ENCODE results near the gene PPCS. TPM values are rescaled to one million over a fixed set of nuclear protein-coding genes. Genes with fewer than 3 reads are reported as not detected.
"Not testable (repeated sequence)": the region's sequence is repeated elsewhere in the genome, so short reads cannot be mapped to it uniquely, and the experiment has no call there.

The PPCS gene

DNA sequence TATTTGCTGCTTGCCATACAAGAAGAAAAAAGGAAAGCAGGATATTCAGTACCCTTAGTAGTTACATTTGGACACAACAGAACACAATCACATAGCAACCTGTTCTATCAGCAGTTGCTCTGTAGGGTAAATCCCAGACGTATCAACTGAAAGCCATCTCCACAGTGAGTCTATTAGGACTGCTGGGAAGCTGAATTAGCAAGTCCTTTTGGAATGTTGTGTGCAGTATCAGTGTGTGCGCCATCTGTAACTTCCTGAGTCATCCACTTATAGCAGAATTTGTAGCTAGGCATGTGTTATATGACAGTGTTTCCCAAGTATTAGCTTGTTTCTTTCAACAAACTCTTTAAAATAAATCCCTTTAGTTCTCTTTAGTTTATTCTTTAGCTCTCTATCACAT lies 28.0 kb downstream of the PPCS start:
- Histone ChIP-seq H3K9me3 (replicated peaks; ENCODE audit: low read length) (no peaks in the 10 kb centered on the region), H3K27me3 (ENCODE audit: control insufficient read depth, insufficient read depth, low read length) (no peaks in the 10 kb centered on the region), H3K4me3 (ENCODE audit: low read length) (no peak overlapping the region), H3K36me3 (ENCODE audit: insufficient read depth, low read length) (no peaks in the 10 kb centered on the region), H3K9ac (ENCODE audit: low read depth, low read length) (no peak overlapping the region), H3K4me1 (ENCODE audit: control insufficient read depth, insufficient read depth, low read length) (no peaks in the 10 kb centered on the region), H3K4me2 (ENCODE audit: low read length) (no peak overlapping the region)

DNA sequence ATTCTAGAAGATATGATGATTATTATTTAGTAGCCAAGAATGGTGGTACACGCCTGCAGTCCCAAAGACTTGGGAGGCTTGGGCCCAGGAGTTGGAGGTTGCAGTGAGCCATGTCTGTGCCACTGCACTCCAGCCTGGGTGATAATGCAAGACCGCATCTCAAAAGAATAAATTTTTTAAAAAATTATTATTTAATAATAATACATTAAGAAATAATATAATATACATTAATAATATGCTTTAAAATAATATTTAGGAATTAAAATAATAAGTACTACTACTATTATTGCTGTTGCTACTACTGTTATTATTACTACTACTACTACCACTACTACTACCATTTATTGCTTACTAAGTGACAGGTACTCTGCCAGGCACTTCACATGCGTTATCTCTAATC lies 33.9 kb downstream of the PPCS start:
- Histone ChIP-seq H3K9ac (ENCODE audit: low read depth, low read length) (no peak overlapping the region), H3K4me1 (ENCODE audit: control insufficient read depth, insufficient read depth, low read length) (no peaks in the 10 kb centered on the region), H3K27me3 (ENCODE audit: control insufficient read depth, insufficient read depth, low read length) (no peaks in the 10 kb centered on the region), H3K4me3 (ENCODE audit: low read length) (no peak overlapping the region), H3K36me3 (ENCODE audit: insufficient read depth, low read length) (no peaks in the 10 kb centered on the region), H3K4me2 (ENCODE audit: low read length) (no peak overlapping the region), H3K9me3 (replicated peaks; ENCODE audit: low read length) (peaks cover 2% of the 10 kb centered on the region)

DNA sequence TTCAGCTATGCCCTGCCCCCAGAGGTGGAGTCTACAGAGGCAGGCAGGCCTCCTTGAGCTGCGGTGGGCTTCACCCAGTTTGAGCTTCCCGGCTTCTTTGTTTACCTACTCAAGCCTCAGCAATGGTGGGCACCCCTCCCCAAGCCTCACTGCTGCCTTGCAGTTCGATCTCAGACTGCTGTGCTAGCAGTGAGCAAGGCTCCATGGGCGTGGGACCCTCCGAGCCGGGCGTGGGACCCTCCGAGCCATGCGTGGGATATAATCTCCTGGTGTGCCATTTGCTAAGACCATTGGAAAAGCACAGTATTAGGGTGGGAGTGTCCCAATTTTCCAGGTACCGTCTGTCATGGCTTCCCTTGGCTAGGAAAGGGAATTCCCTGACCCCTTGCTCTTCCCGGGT lies 45.7 kb downstream of the PPCS start:
- H3K9ac ChIP-seq (ENCODE audit: low read depth, low read length); H3K4me3 ChIP-seq (ENCODE audit: low read length); H3K4me2 ChIP-seq (ENCODE audit: low read length); H3K4me1 ChIP-seq (ENCODE audit: control insufficient read depth, insufficient read depth, low read length); H3K9me3 ChIP-seq (replicated peaks; ENCODE audit: low read length); H3K27me3 ChIP-seq (ENCODE audit: control insufficient read depth, insufficient read depth, low read length); H3K36me3 ChIP-seq (ENCODE audit: insufficient read depth, low read length): not testable (repeated sequence)

DNA sequence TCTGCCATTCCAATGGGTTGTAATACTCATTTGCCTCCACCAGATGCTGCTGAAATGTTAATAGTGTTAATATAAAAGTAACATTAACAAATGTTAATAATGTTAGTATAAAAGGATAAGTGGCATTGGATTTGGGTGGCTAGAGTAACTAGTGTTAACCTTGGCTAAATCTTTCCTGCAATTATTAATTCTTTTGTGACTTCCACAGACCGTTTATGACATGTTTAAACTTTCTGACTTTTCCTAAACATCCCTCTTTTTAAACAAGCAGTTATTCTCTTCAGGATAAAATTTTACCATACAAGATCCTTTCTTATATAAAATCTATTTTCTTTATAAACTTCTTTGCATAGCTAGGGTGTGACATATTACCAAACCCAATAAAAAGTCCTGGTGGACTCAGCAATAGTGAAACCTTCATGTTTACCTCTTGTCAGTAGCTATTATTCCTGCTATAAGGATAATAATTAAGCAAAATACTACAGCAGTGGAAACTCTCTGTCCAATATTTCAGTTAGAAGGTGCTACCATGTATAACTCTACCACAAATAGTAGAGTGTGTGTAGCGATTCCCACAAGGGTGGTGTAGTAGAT lies 48.3 kb downstream of the PPCS start:
- H3K4me2 ChIP-seq (ENCODE audit: low read length), result no peak overlapping the region
- H3K4me1 ChIP-seq (ENCODE audit: control insufficient read depth, insufficient read depth, low read length), result no peaks in the 10 kb centered on the region
- no peaks in the 10 kb centered on the region for H3K9me3 ChIP-seq (replicated peaks; ENCODE audit: low read length)
- no peaks in the 10 kb centered on the region for H3K27me3 ChIP-seq (ENCODE audit: control insufficient read depth, insufficient read depth, low read length)
- no peaks in the 10 kb centered on the region for H3K36me3 ChIP-seq (ENCODE audit: insufficient read depth, low read length)
- no peak overlapping the region for H3K9ac ChIP-seq (ENCODE audit: low read depth, low read length)
- no peak overlapping the region for H3K4me3 ChIP-seq (ENCODE audit: low read length)

DNA sequence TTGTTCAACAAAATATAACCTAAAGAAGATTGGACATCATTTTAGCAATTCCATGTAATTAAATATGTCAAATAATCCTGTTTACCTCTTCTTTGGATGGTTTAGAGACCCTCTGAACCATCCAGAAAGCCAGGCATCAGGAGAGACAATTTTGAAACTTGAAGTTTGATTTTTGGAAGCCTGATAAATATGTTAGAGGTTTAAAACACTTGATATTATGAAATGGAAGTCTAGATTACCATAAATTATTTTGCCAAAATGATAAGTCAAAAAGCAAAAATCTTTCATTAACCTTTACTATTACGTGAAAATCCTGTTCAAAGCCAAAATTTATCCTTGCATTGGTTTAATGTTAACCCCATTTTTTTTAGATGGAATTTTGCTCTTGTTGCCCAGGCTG lies 50.2 kb downstream of the PPCS start:
- Histone ChIP-seq H3K4me1 (ENCODE audit: control insufficient read depth, insufficient read depth, low read length) (no peaks in the 10 kb centered on the region), H3K4me3 (ENCODE audit: low read length) (no peak overlapping the region), H3K9me3 (replicated peaks; ENCODE audit: low read length) (no peaks in the 10 kb centered on the region), H3K36me3 (ENCODE audit: insufficient read depth, low read length) (no peaks in the 10 kb centered on the region), H3K4me2 (ENCODE audit: low read length) (no peak overlapping the region), H3K9ac (ENCODE audit: low read depth, low read length) (no peak overlapping the region), H3K27me3 (ENCODE audit: control insufficient read depth, insufficient read depth, low read length) (no peaks in the 10 kb centered on the region)

Small RNAs within 50 kb of the gene (small RNA-seq; reads per million reads assigned to genes)
- not detected for gene TMSB4XP1

Data from skeletal muscle satellite cell (primary cell).